Type B pancreatic cell (in vitro differentiated cells): ENCODE measurements around the gene ZMAT5. TPM values are rescaled to one million over a fixed set of nuclear protein-coding genes. Genes with fewer than 3 reads are reported as not detected.

Source experiments
- DNase-seq: peaks from one replicate; pipeline ENCODE4 v3.0.0; 2021; ENCODE audit warnings: mixed read lengths; ENCODE audit not compliant: unreplicated experiment; ENCODE audit errors: extremely low spot score
- H3K27ac Mint-ChIP-seq: 2 replicates; pipeline ENCODE4 v1.8.0; 2021; ENCODE audit warnings: mild to moderate bottlenecking, mixed read lengths
- H3K27me3 Mint-ChIP-seq: 2 replicates; pipeline ENCODE4 v1.8.0; 2021; ENCODE audit warnings: mixed read lengths
- H3K36me3 Mint-ChIP-seq: 2 replicates; pipeline ENCODE4 v1.8.0; 2021; ENCODE audit warnings: mixed read lengths
- H3K4me1 Mint-ChIP-seq: one replicate; pipeline ENCODE4 v1.8.0; 2021; ENCODE audit warnings: mixed read lengths; ENCODE audit not compliant: unreplicated experiment
- H3K4me3 Mint-ChIP-seq: 2 replicates; pipeline ENCODE4 v1.8.0; 2021; ENCODE audit warnings: mild to moderate bottlenecking, mixed read lengths
- H3K9me3 Mint-ChIP-seq: 2 replicates; pipeline ENCODE4 v1.8.0; 2021; ENCODE audit warnings: mixed read lengths
- CTCF ChIP-seq: fragments of 200-600 bp; sonication (generic); conservative IDR thresholded peaks from 2 replicates; pipeline ENCODE4 v1.5.0; 2021; ENCODE audit warnings: antibody characterized with exemption, mild to moderate bottlenecking
- long read RNA-seq: library from polyadenylated mRNA; unstranded; transcript quantifications from one replicate; pipeline ENCODE4 v2.0.0, GENCODE V29; 2020
- total RNA-seq: library from RNA; stranded (reverse); gene quantifications from 2 replicates; pipeline ENCODE4 v1.2.1, GENCODE V29; 2021; ENCODE audit warnings: low replicate concordance

ZMAT5 gene
- 19.0 and 19.2 TPM in 2 replicates for total RNA-seq
- long read RNA-seq, partial matches to known transcripts = 0 of 6 reads
- long read RNA-seq, other reads (novel, unspliced or antisense) = 5 of 6 reads

GRCh38 chr22:29766632-29767170 lies at the start of gene ZMAT5:
ZMAT5 (minus strand) TSS chr22:29767007; CDS start chr22:29748544, 18,463 bp downstream.
- Mint-ChIP-seq H3K36me3 (peaks cover 19% of the 10 kb centered on the region), H3K4me1 (peaks cover 14% of the 10 kb centered on the region), H3K27ac (peak within 1 kb of the TSS; percentile 96), H3K27me3 (no peaks in the 10 kb centered on the region), H3K9me3 (peaks cover 4% of the 10 kb centered on the region), H3K4me3 (peak within 1 kb of the TSS; percentile 100)
- no peak for TF ChIP-seq CTCF
- DNase-seq = peak; percentile 93

GRCh38 chr22:29816539-29816938 lies 49.7 kb upstream of the ZMAT5 start:
- Mint-ChIP-seq H3K27me3 (peaks cover 2% of the 10 kb centered on the region), H3K27ac (no peak overlapping the region), H3K9me3 (no peaks in the 10 kb centered on the region), H3K4me1 (peaks cover 11% of the 10 kb centered on the region), H3K4me3 (no peak overlapping the region), H3K36me3 (peaks cover 45% of the 10 kb centered on the region)
- no peak for TF ChIP-seq CTCF
- no peak for DNase-seq

- Mint-ChIP-seq H3K4me1 (peaks cover 7% of the 10 kb centered on the region), H3K27ac (no peak overlapping the region)
Measured at GRCh38 chr22:29816128-29816527, 49.3 kb upstream of the ZMAT5 start.

GRCh38 chr22:29815580-29815979 lies 48.8 kb upstream of the ZMAT5 start:
- Mint-ChIP-seq H3K36me3 (peaks cover 39% of the 10 kb centered on the region), H3K9me3 (no peaks in the 10 kb centered on the region), H3K27me3 (no peaks in the 10 kb centered on the region), H3K4me3 (no peak overlapping the region), H3K4me1 (peaks cover 5% of the 10 kb centered on the region), H3K27ac (no peak overlapping the region)
- no peak for TF ChIP-seq CTCF
- no peak for DNase-seq

More at GRCh38 chr22:29816128-29816527, 49.3 kb upstream of the ZMAT5 start:
- H3K9me3 Mint-ChIP-seq = no peaks in the 10 kb centered on the region
- H3K27me3 Mint-ChIP-seq = peaks cover under 1% of the 10 kb centered on the region
- H3K4me3 Mint-ChIP-seq = no peak overlapping the region
- peaks cover 41% of the 10 kb centered on the region for H3K36me3 Mint-ChIP-seq
- no peak for DNase-seq
- TF ChIP-seq CTCF = no peak

- Mint-ChIP-seq H3K4me3 (no peak overlapping the region), H3K4me1 (peaks cover 5% of the 10 kb centered on the region), H3K27ac (peak overlapping the region; percentile 48), H3K9me3 (no peaks in the 10 kb centered on the region), H3K27me3 (no peaks in the 10 kb centered on the region), H3K36me3 (peaks cover 41% of the 10 kb centered on the region)
- TF ChIP-seq CTCF = no peak
- DNase-seq = no peak
Measured at GRCh38 chr22:29814003-29814402, 47.2 kb upstream of the ZMAT5 start.
